HepG2 (cell line): ENCODE measurements around the gene TCAP. TPM values are rescaled to one million over a fixed set of nuclear protein-coding genes. Genes with fewer than 3 reads are reported as not detected.
A peak's percentile ranks its signal among the peaks of the same experiment; 100 is the strongest.

Experiments used
- AGO2 ChIP-seq: fragments of 200-400 bp; formaldehyde crosslinking; optimal IDR thresholded peaks from 2 replicates; pipeline ENCODE3; 2017; ENCODE audit warnings: mild to moderate bottlenecking, low read depth, low read length, moderate library complexity
- FOXK1 ChIP-seq: sonication (generic); formaldehyde crosslinking; IDR thresholded peaks from 2 replicates; pipeline ENCODE4 v1.4.0; 2020; ENCODE audit warnings: low read depth, missing genetic modification reagents, borderline replicate concordance
- KDM5A ChIP-seq: fragments of 200-600 bp; sonication (generic); IDR thresholded peaks from 2 replicates; pipeline ENCODE4 v1.7.0; 2018; ENCODE audit warnings: antibody characterized with exemption, mild to moderate bottlenecking, low read length, borderline replicate concordance
- PAXIP1 ChIP-seq: sonication (generic); formaldehyde crosslinking; conservative IDR thresholded peaks from 2 replicates; pipeline ENCODE4 v1.4.0; 2020; ENCODE audit warnings: mild to moderate bottlenecking, missing genetic modification reagents, moderate library complexity
- RFX5 ChIP-seq: IDR thresholded peaks from 2 replicates; pipeline ENCODE4 v1.6.1; 2011; ENCODE audit warnings: low read depth, low read length, improper control_type of control experiment
- SOX6 ChIP-seq, 2 experiments: fragments of 450-650 bp in 1 of 2; sonication (generic) in 1 of 2; formaldehyde crosslinking in 1 of 2; IDR thresholded peaks; 2 replicates each; pipeline versions ENCODE4 v1.4.0 to v1.6.1; 2017 to 2020; ENCODE audit warnings: antibody characterized with exemption in 1 of 2, mild to moderate bottlenecking in 1 of 2, missing genetic modification reagents in 1 of 2
- U2AF2 ChIP-seq: fragments of 200-400 bp; formaldehyde crosslinking; IDR thresholded peaks from 2 replicates; pipeline ENCODE4 v1.6.1; 2017; ENCODE audit warnings: low read depth, mild to moderate bottlenecking, low read length
- polyA plus RNA-seq, 8 experiments: library from polyadenylated mRNA; depleted of rRNA in 3 of 8; stranded (reverse) in 7 of 8; unstranded in 1 of 8; fragments of >200 nt; fragmentation: Illumina TruSeq in 4 of 8; extraction: Trizol in 4 of 8; gene quantifications; 2 replicates each; pipeline versions ENCODE4 v1.2.1 to v1.2.3, GENCODE V29; 2011 to 2016; ENCODE audit warnings: low read depth in 4 of 8, missing spikeins in 1 of 8, mixed read lengths in 1 of 8; ENCODE audit not compliant: insufficient read depth in 1 of 8
- total RNA-seq, 5 experiments: library from RNA; depleted of rRNA; stranded (reverse); fragments of >200 nt; fragmentation: Illumina TruSeq; extraction: Trizol; gene quantifications; 2 replicates each; pipeline ENCODE4 v1.2.3, GENCODE V29; 2016; ENCODE audit warnings: low read depth in 1 of 5
- TF ChIP-seq, protein P1 (sequence below), 2 experiments: sonication (generic) in 1 of 2; formaldehyde crosslinking in 1 of 2; IDR thresholded peaks; 2 replicates each; pipeline versions ENCODE4 v1.6.1 to v1.9.0; 2014 to 2022; ENCODE audit warnings: antibody characterized with exemption in 1 of 2, borderline replicate concordance in 1 of 2, inconsistent platforms in 1 of 2, low read depth in 1 of 2, missing genetic modification reagents in 1 of 2
- TF ChIP-seq, protein P2 (sequence below), 2 experiments: sonication (generic) in 1 of 2; formaldehyde crosslinking in 1 of 2; IDR thresholded peaks; 2 replicates each; pipeline versions ENCODE4 v1.4.0 to v1.6.1; 2018 to 2020; ENCODE audit warnings: missing genetic modification reagents in 2 of 2, borderline replicate concordance in 1 of 2, low read depth in 1 of 2, mild to moderate bottlenecking in 1 of 2, missing biosample characterization in 1 of 2
- TF ChIP-seq, protein P3 (sequence below): sonication (generic); formaldehyde crosslinking; IDR thresholded peaks from 2 replicates; pipeline ENCODE4 v1.4.0; 2020; ENCODE audit warnings: missing genetic modification reagents

Gene TCAP
- total and polyA plus RNA-seq, 2 of the 13 experiments (the other 11 are each of a cell fraction or from before 2014, with no cell fraction given), result 0.24 to 0.65 TPM

DNA sequence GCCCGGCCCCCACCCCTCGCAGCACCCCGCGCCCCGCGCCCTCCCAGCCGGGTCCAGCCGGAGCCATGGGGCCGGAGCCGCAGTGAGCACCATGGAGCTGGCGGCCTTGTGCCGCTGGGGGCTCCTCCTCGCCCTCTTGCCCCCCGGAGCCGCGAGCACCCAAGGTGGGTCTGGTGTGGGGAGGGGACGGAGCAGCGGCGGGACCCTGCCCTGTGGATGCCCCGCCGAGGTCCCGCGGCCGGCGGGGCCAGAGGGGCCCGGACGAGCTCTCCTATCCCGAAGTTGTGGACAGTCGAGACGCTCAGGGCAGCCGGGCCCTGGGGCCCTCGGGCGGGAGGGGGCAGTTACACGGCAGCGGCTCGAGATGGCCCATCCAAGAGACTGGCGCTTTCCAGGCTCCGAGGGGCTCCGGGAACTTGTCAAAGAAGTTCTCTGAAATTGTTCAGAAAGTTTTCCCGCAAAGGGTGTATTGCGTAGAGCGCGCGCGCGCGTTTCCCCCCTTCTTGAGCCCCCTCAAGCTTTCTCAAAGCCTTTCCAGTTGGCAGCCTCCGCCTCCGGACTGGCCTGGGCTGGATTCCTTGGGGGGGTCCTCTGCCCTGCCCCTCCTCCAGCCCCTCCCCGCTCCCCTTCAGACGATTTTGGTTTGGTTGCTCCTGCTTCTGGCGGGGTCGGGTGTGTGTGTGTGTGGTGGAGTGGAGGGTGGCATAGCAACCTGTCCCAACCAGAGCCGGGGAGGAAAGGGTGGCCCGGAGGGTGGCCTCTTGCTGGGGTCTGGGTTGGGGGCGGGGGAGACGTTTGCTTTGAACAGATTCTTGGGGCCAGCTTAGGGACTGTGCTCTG lies 35.2 kb downstream of the TCAP start (continued):
- TF ChIP-seq KDM5A, result peak; percentile 46; the same call in 1 of the 2 replicates
- TF ChIP-seq RFX5, result no peak
- TF ChIP-seq U2AF2, result no peak
- TF ChIP-seq, protein P1, sequence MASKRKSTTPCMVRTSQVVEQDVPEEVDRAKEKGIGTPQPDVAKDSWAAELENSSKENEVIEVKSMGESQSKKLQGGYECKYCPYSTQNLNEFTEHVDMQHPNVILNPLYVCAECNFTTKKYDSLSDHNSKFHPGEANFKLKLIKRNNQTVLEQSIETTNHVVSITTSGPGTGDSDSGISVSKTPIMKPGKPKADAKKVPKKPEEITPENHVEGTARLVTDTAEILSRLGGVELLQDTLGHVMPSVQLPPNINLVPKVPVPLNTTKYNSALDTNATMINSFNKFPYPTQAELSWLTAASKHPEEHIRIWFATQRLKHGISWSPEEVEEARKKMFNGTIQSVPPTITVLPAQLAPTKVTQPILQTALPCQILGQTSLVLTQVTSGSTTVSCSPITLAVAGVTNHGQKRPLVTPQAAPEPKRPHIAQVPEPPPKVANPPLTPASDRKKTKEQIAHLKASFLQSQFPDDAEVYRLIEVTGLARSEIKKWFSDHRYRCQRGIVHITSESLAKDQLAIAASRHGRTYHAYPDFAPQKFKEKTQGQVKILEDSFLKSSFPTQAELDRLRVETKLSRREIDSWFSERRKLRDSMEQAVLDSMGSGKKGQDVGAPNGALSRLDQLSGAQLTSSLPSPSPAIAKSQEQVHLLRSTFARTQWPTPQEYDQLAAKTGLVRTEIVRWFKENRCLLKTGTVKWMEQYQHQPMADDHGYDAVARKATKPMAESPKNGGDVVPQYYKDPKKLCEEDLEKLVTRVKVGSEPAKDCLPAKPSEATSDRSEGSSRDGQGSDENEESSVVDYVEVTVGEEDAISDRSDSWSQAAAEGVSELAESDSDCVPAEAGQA (IDR thresholded peaks at IDR 0.05; ENCODE audit: low read depth), result no peak
- TF ChIP-seq, protein P1 (CRISPR knock-in tag; IDR thresholded peaks at IDR 0.05; ENCODE audit: borderline replicate concordance), result no peak
- TF ChIP-seq, protein P2, sequence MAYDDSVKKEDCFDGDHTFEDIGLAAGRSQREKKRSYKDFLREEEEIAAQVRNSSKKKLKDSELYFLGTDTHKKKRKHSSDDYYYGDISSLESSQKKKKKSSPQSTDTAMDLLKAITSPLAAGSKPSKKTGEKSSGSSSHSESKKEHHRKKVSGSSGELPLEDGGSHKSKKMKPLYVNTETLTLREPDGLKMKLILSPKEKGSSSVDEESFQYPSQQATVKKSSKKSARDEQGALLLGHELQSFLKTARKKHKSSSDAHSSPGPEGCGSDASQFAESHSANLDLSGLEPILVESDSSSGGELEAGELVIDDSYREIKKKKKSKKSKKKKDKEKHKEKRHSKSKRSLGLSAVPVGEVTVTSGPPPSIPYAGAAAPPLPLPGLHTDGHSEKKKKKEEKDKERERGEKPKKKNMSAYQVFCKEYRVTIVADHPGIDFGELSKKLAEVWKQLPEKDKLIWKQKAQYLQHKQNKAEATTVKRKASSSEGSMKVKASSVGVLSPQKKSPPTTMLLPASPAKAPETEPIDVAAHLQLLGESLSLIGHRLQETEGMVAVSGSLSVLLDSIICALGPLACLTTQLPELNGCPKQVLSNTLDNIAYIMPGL (CRISPR knock-in tag; IDR thresholded peaks at IDR 0.05; ENCODE audit: borderline replicate concordance in 1 of 2, low read depth in 1 of 2), result peak in 1 of 2 experiments; percentile 81; a peak in 2 of 4 replicates
- 0 out of 2 replicates have a peak, but pooled peaks have one; percentile 5 for TF ChIP-seq PAXIP1 (CRISPR knock-in tag)
- no peak for TF ChIP-seq SOX6 (IDR thresholded peaks at IDR 0.05)
- TF ChIP-seq SOX6 (CRISPR knock-in tag; IDR thresholded peaks at IDR 0.05), result no peak
- no peak for TF ChIP-seq FOXK1 (CRISPR knock-in tag)
- TF ChIP-seq, protein P3, sequence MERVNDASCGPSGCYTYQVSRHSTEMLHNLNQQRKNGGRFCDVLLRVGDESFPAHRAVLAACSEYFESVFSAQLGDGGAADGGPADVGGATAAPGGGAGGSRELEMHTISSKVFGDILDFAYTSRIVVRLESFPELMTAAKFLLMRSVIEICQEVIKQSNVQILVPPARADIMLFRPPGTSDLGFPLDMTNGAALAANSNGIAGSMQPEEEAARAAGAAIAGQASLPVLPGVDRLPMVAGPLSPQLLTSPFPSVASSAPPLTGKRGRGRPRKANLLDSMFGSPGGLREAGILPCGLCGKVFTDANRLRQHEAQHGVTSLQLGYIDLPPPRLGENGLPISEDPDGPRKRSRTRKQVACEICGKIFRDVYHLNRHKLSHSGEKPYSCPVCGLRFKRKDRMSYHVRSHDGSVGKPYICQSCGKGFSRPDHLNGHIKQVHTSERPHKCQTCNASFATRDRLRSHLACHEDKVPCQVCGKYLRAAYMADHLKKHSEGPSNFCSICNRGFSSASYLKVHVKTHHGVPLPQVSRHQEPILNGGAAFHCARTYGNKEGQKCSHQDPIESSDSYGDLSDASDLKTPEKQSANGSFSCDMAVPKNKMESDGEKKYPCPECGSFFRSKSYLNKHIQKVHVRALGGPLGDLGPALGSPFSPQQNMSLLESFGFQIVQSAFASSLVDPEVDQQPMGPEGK (CRISPR knock-in tag), result peak; percentile 73
- peak; percentile 94 for TF ChIP-seq AGO2
